Heart left ventricle (tissue), 13 donors: Measurements from ENCODE around the gene CDA.

Source experiments
- POLR2A ChIP-seq, 2 donors: fragments of 450-650 bp; IDR thresholded peaks; one replicate each; pipeline ENCODE4 v1.6.1; 2017; ENCODE audit warnings: antibody characterized with exemption in 2 of 2, mild to moderate bottlenecking in 2 of 2, moderate library complexity in 2 of 2
- TF ChIP-seq, protein P1 (sequence below), 12 donors: fragments of 200-600 bp; sonication (generic) in 4 of 12; IDR thresholded peaks; one replicate each; pipeline versions ENCODE4 v1.5.0 to v1.8.0; 2018 to 2022; ENCODE audit warnings: antibody characterized with exemption in 12 of 12, mild to moderate bottlenecking in 5 of 12
- donor health status: ischemic (EF 13 %, LVEDD 7.1; RV severe dilation, severe dysfunction).
- donor health status: DM: no; HTN: yes; CAD: no.
- donor health status: DM: no; HTN: no; CAD: no.
- donor health status: ischemic (EF 25% LVEDD 6.9; RV normal size, moderate dysfunction).
- donor health status: ischemic (EF 25% LVEDD 5.7; RV mildly dilated, moderate dysfunction).
- donor health status: ischemic (EF 35%, LVEDD 5.7; RV mildly dilated, moderate dysfunction).
- donor health status: nonischemic (EF 11% LVEDD 7.7; RV severe dilation, severe dysfunction).
- donor health status: DM: yes; HTN: yes; CAD: no.
- donor health status: PGD.
- donor health status: ischemic (EF 29% LVEDD 5.4; RV normal size, mild dysfunction).
- donor health status: nonischemic (EF 23%, LVEDD 6.1; RV moderate dilation, normal function).

DNA sequence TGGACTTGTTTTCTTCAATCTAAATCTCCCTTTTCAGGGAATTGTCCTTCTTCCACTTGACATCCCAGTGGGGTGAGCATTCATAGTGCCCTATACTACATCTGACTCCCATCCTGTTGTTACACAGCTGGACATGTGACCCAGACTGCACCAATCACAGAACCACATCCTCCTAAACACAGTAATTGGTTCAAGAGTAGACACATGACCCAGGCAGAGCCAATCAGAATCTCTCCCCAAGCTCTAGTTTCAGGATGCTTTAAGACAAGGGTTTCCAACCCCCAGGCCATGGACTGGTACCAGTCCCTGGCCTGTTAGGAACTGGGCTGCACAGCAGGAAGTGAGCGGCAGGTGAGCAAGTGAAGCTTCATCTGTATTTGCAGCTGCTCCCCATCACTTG lies 77.9 kb downstream of the CDA start:
- TF ChIP-seq, protein P1, sequence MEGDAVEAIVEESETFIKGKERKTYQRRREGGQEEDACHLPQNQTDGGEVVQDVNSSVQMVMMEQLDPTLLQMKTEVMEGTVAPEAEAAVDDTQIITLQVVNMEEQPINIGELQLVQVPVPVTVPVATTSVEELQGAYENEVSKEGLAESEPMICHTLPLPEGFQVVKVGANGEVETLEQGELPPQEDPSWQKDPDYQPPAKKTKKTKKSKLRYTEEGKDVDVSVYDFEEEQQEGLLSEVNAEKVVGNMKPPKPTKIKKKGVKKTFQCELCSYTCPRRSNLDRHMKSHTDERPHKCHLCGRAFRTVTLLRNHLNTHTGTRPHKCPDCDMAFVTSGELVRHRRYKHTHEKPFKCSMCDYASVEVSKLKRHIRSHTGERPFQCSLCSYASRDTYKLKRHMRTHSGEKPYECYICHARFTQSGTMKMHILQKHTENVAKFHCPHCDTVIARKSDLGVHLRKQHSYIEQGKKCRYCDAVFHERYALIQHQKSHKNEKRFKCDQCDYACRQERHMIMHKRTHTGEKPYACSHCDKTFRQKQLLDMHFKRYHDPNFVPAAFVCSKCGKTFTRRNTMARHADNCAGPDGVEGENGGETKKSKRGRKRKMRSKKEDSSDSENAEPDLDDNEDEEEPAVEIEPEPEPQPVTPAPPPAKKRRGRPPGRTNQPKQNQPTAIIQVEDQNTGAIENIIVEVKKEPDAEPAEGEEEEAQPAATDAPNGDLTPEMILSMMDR (IDR thresholded peaks at IDR 0.05): no peak
- no peak for TF ChIP-seq POLR2A (IDR thresholded peaks at IDR 0.05)
